ENCODE measurements around the gene RICTOR.

RICTOR gene

DNA sequence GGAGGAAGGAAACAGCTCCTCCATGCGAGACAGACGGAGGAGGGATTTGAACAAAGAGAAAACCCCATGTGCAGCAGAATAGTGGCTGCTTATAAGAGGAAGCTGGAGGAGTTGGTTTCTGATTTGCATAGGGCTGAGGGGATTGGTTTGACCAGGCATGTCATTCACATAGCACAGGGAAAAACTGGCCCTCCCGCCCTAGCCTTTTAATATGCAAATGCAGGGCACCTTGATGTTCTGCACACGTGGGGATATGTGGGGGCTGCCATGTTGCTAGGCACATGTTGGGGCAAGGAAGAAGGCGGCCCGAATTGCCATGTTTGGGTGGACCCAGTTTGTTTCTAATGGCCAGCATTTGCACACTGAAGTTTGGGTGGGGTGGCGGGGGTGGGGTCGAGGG is 186.2 kb downstream of the RICTOR start:
- H3K27me3 ChIP-seq (ENCODE audit: control insufficient read depth in 5 of 5, insufficient read depth in 4 of 5, low read length in 5 of 5) = no peaks in the 10 kb centered on the region
- H3K36me3 ChIP-seq (ENCODE audit: control insufficient read depth in 5 of 5, insufficient read depth in 5 of 5, low read length in 5 of 5) = peaks cover 19 to 47% (median 35%) of the 10 kb centered on the region in 5 donors
- H3K4me1 ChIP-seq (ENCODE audit: control insufficient read depth in 5 of 5, insufficient read depth in 5 of 5, low read length in 5 of 5) = peaks cover 0 to 8% (median 0%) of the 10 kb centered on the region in 5 donors
- H3K9ac ChIP-seq (ENCODE audit: low read length in 5 of 5) = no peak overlapping the region
- no peaks in the 10 kb centered on the region for H3K9me3 ChIP-seq (ENCODE audit: control insufficient read depth in 5 of 5, low read length in 5 of 5)
- no peak overlapping the region for H3K4me3 ChIP-seq (ENCODE audit: low read depth in 1 of 5, low read length in 5 of 5)
- no peak overlapping the region for H3K27ac ChIP-seq (ENCODE audit: low read depth, low read length)
